PFSK-1 (cell line): ENCODE results near the gene COQ10B.

ENCODE experiments used
- POLR2AphosphoS5 ChIP-seq: IDR thresholded peaks from 2 replicates; pipeline ENCODE4 v1.6.1; 2012; ENCODE audit warnings: low read depth, mild to moderate bottlenecking, control low read depth, low read length, moderate library complexity
- SIN3A ChIP-seq: IDR thresholded peaks from 2 replicates; pipeline ENCODE4 v1.6.1; 2012; ENCODE audit warnings: mild to moderate bottlenecking, low read length, moderate library complexity, borderline replicate concordance; ENCODE audit not compliant: insufficient read depth
- TF ChIP-seq, protein P1 (sequence below), 2 experiments: IDR thresholded peaks; 2 replicates each; pipeline versions ENCODE4 v1.6.1 to v1.8.0; 2011 to 2012; ENCODE audit warnings: low read depth in 2 of 2, low read length in 2 of 2, control low read depth in 1 of 2, inconsistent platforms in 1 of 2, mild to moderate bottlenecking in 1 of 2, moderate library complexity in 1 of 2; ENCODE audit not compliant: insufficient read depth in 1 of 2

DNA sequence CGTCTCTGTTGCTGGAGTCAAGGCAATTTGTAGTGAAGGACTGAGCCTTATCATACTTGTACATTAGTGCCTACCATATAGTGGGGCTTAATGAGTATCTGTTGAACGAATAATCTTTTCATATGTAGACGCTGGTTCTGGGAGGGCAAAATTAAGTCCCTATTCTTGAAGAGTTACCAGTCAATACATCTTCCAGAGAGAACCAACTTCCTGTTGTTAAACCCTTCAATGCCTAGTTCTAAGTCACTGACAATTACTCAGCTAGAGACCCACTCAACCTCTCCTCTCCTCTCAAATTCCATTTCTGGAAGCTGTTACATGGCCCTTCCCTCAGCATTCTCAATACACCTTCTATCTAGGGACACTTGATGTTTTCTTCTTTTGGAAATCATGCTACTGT lies 61.4 kb downstream of the COQ10B start:
- TF ChIP-seq, protein P1, sequence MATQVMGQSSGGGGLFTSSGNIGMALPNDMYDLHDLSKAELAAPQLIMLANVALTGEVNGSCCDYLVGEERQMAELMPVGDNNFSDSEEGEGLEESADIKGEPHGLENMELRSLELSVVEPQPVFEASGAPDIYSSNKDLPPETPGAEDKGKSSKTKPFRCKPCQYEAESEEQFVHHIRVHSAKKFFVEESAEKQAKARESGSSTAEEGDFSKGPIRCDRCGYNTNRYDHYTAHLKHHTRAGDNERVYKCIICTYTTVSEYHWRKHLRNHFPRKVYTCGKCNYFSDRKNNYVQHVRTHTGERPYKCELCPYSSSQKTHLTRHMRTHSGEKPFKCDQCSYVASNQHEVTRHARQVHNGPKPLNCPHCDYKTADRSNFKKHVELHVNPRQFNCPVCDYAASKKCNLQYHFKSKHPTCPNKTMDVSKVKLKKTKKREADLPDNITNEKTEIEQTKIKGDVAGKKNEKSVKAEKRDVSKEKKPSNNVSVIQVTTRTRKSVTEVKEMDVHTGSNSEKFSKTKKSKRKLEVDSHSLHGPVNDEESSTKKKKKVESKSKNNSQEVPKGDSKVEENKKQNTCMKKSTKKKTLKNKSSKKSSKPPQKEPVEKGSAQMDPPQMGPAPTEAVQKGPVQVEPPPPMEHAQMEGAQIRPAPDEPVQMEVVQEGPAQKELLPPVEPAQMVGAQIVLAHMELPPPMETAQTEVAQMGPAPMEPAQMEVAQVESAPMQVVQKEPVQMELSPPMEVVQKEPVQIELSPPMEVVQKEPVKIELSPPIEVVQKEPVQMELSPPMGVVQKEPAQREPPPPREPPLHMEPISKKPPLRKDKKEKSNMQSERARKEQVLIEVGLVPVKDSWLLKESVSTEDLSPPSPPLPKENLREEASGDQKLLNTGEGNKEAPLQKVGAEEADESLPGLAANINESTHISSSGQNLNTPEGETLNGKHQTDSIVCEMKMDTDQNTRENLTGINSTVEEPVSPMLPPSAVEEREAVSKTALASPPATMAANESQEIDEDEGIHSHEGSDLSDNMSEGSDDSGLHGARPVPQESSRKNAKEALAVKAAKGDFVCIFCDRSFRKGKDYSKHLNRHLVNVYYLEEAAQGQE (IDR thresholded peaks at IDR 0.05; ENCODE audit: insufficient read depth in 1 of 2, low read depth in 2 of 2, low read length in 2 of 2): no peak
- TF ChIP-seq POLR2AphosphoS5 (no peak), SIN3A (no peak)
